Thyroid gland (tissue), 4 donors: ENCODE measurements around the gene AKNAD1. TPM values are rescaled to one million over a fixed set of nuclear protein-coding genes. Genes with fewer than 3 reads are reported as not detected.

Experiments used
- DNase-seq, 2 donors: peaks; one replicate each; pipeline ENCODE4 v3.0.0-alpha.2; 2019
- H3K27ac ChIP-seq, 3 donors: fragments of 200-600 bp; sonication (generic); 1 replicate in 2 of 3; 2 replicates in 1 of 3; pipeline ENCODE4 v1.5.1; 2016 to 2019; ENCODE audit warnings: mild to moderate bottlenecking in 1 of 3, moderate library complexity in 1 of 3
- H3K27me3 ChIP-seq: fragments of 200-600 bp; sonication (generic); one replicate; pipeline ENCODE4 v1.5.1; 2019
- H3K36me3 ChIP-seq, 2 donors: fragments of 200-600 bp; sonication (generic); one replicate each; pipeline ENCODE4 v1.5.1; 2016 to 2019
- H3K4me1 ChIP-seq, 2 donors: fragments of 200-600 bp; sonication (generic); one replicate each; pipeline ENCODE4 v1.5.1; 2017 to 2019
- H3K4me3 ChIP-seq, 3 donors: fragments of 200-600 bp; sonication (generic); replicated peaks in 1 of 3; 1 replicate in 2 of 3; 2 replicates in 1 of 3; pipeline ENCODE4 v1.5.1; 2016; ENCODE audit warnings: mild to moderate bottlenecking in 1 of 3
- H3K9me3 ChIP-seq: fragments of 200-600 bp; sonication (generic); one replicate; pipeline ENCODE4 v1.5.1; 2017
- POLR2A ChIP-seq, 2 donors: fragments of 450-650 bp; IDR thresholded peaks; one replicate each; pipeline ENCODE4 v1.6.1; 2017; ENCODE audit warnings: antibody characterized with exemption in 2 of 2, mild to moderate bottlenecking in 2 of 2, moderate library complexity in 1 of 2
- WGBS, 2 donors: methylation state at CpG; one replicate each; pipeline ENCODE4 v1.1.5; 2017; 5-methylcytosine and 5-hydroxymethylcytosine counted together
- intact Hi-C: fragments of 100-400 bp; cut with DNase I; formaldehyde crosslinking; loops from one replicate; pipeline ENCODE4 v1.15.1; 2023
- total RNA-seq, 4 donors: library from RNA; depleted of rRNA; stranded (reverse); fragments of >200 nt; gene quantifications; one replicate each; pipeline ENCODE4 v1.2.3, GENCODE V29; 2016
- TF ChIP-seq, protein P1 (sequence below), 6 experiments: fragments of 200-600 bp in 3 of 6; fragments of 450-650 bp in 3 of 6; sonication (generic) in 3 of 6; IDR thresholded peaks; one replicate each; pipeline ENCODE4 v1.5.1; 2016 to 2019; ENCODE audit warnings: antibody characterized with exemption in 6 of 6, mild to moderate bottlenecking in 2 of 6, inconsistent platforms in 1 of 6, moderate library complexity in 1 of 6

The AKNAD1 gene
- total RNA-seq, 4 donors from 2014 or later, result 6.2 TPM; not detected in 3

DNA sequence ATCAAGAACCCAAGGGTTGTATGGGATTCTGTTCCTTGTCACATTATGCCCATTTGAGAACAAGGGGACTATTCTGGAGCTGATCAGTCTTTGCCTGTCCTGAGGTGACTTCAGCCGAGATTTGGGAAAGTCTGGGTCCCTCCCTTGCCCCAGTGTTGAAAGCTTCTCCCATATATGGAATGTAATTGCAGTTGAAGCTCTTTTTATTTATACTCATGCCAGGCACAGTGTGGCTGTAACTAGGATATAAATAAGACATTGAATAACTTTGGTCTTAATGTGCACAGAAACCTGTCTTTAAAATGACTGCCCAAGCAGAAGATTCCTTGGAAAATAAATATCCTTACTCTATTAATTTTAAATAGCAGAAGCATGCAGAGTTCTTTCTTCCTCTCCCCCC, 15.2 kb downstream of the AKNAD1 start:
- WGBS, 2 donors, result 53 to 70% methylated on average over 1 of the region's 1 CpG
- Histone ChIP-seq H3K9me3 (no peaks in the 10 kb centered on the region), H3K4me3 (no peak overlapping the region), H3K27ac (no peak overlapping the region), H3K4me1 (no peaks in the 10 kb centered on the region), H3K36me3 (no peaks in the 10 kb centered on the region), H3K27me3 (no peaks in the 10 kb centered on the region)
- intact Hi-C loops, result no loop called here
- TF ChIP-seq, protein P1, sequence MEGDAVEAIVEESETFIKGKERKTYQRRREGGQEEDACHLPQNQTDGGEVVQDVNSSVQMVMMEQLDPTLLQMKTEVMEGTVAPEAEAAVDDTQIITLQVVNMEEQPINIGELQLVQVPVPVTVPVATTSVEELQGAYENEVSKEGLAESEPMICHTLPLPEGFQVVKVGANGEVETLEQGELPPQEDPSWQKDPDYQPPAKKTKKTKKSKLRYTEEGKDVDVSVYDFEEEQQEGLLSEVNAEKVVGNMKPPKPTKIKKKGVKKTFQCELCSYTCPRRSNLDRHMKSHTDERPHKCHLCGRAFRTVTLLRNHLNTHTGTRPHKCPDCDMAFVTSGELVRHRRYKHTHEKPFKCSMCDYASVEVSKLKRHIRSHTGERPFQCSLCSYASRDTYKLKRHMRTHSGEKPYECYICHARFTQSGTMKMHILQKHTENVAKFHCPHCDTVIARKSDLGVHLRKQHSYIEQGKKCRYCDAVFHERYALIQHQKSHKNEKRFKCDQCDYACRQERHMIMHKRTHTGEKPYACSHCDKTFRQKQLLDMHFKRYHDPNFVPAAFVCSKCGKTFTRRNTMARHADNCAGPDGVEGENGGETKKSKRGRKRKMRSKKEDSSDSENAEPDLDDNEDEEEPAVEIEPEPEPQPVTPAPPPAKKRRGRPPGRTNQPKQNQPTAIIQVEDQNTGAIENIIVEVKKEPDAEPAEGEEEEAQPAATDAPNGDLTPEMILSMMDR (IDR thresholded peaks at IDR 0.05), result no peak
- TF ChIP-seq POLR2A (IDR thresholded peaks at IDR 0.05), result no peak
- DNase-seq, result no peak

DNA sequence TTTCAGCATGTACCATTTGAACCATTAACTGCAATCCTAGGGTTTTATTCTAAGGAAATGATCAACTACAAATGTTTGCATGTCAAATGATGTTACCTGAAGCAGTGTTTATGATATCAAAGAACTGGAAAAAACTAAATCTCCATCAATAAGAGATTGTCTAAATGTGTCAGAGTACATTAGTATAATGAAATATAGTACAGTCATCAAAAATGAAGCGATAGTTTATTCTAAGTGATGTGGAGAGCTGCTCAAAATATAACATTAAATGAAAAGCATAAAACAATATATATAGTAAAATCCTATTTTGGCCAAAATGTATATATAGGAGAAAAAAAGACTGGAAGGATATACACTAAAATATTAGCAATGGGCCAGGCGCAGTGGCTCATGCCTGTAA, 24.0 kb downstream of the AKNAD1 start:
- no peaks in the 10 kb centered on the region for H3K36me3 ChIP-seq
- H3K27ac ChIP-seq, result no peak overlapping the region
- intact Hi-C loops, result no loop called here
- peaks cover 0 to 14% of the 10 kb centered on the region in 2 donors for H3K4me1 ChIP-seq
- TF ChIP-seq, protein P1 (IDR thresholded peaks at IDR 0.05), result no peak
- TF ChIP-seq POLR2A (IDR thresholded peaks at IDR 0.05), result no peak
- H3K27me3 ChIP-seq, result no peaks in the 10 kb centered on the region
- no peaks in the 10 kb centered on the region for H3K9me3 ChIP-seq
- no peak for DNase-seq
- H3K4me3 ChIP-seq, result no peak overlapping the region
- 95 to 100% methylated on average over 2 of the region's 2 CpGs for WGBS, 2 donors

DNA sequence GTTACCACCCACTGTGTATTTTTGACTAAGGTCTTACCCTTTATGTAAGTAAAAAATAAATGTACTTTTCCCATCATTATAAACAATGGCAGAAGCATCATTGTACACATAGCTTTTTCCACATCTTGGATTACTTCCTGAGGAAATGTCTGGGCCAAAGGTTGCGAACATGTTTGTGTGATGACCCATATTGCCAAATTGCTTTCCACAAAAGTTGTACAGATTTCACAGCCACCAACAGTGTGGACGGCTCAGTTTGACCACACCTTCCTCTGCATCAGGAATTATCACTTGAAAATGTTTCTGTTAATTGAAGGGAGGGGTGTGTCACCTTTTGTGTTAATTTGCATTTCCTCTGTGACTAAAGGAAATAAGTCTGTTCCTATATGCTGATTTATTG, 25.7 kb downstream of the AKNAD1 start:
- TF ChIP-seq, protein P1 (IDR thresholded peaks at IDR 0.05), result no peak
- no peak for TF ChIP-seq POLR2A (IDR thresholded peaks at IDR 0.05)
- WGBS, 2 donors, result 44 to 58% methylated on average over 2 of the region's 2 CpGs
- Histone ChIP-seq H3K27me3 (no peaks in the 10 kb centered on the region), H3K9me3 (no peaks in the 10 kb centered on the region), H3K36me3 (no peaks in the 10 kb centered on the region), H3K27ac (peak overlapping the region; percentile 40 to 79 (median 63)), H3K4me1 (peaks cover 0 to 15% of the 10 kb centered on the region in 2 donors), H3K4me3 (no peak overlapping the region)
- no peak for DNase-seq
- intact Hi-C loops, result no loop called here

DNA sequence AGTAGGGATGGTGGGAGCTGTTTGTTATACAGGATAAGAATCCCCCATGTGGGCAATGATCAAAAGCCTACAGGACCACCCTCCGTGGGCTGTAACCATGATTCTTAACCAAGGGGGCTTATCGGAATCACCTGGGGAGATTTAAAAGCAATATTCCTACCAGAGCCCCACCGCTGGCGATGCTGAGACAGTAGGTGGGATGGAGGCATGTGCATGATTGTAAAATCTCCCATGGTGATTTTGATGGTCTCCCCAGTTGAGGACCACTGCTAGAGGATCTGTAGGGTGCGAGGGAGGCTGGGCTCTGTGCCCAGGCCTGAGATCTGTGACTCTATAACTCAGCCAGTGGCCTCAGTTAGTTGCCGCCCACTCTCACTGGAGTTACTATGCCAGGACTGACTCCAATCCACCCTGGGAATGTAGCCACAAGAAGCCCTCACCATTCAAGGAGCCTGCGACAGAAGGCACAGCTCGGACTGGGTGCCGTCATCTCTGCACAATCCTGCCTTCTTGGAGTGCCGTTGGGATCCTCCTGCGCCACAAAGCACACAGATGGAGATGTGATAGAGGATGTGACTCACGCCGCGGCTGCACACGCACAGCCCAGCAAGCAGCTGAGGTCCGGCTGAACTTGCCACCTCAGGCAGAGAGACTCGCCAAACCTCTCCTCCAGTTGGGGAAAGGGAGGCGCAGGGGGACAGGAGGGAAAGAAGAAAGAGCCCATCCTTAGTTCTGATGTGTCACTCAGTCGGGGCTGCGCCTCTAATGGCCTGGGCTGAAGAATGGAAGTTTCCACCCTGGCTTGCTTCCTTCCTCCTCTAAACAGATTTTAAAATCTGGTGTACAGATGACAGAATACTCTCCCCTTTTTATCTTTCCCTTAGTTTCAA, 26.5 kb downstream of the AKNAD1 start:
- H3K9me3 ChIP-seq, result no peaks in the 10 kb centered on the region
- no peaks in the 10 kb centered on the region for H3K27me3 ChIP-seq
- H3K36me3 ChIP-seq, result no peaks in the 10 kb centered on the region
- peak overlapping the region; percentile 40 to 79 (median 63) for H3K27ac ChIP-seq
- peaks cover 0 to 15% of the 10 kb centered on the region in 2 donors for H3K4me1 ChIP-seq
- no peak for TF ChIP-seq POLR2A (IDR thresholded peaks at IDR 0.05)
- TF ChIP-seq, protein P1 (IDR thresholded peaks at IDR 0.05), result no peak
- no peak overlapping the region for H3K4me3 ChIP-seq
- WGBS, 2 donors, result 64 to 69% methylated on average over 17 to 19 of the region's 20 CpGs
- intact Hi-C loops, result no loop called here
- DNase-seq, result peak; percentile 11 to 31

DNA sequence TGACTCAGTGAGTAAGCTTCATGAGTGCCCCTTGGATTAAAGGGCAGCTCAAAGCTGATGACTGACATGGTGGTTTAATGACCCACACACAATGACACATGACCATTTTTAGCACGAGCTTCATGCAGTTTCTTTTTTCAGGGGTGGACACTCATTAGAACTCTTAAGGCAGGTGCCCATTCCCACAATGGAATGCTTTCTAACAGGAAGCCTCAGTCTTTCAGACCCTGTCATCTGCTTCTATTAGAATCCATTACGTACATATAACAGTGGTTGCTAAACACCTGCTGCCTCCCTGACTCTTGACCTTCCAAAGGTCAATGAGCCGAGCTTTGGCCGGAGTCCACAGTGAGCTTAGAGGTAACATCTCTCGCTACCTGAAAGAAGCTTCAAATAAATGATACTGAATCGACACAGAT, 27.4 kb downstream of the AKNAD1 start:
- no peak overlapping the region for H3K4me3 ChIP-seq
- H3K27me3 ChIP-seq, result no peaks in the 10 kb centered on the region
- WGBS, 2 donors, result 64 to 71% methylated on average over 6 of the region's 6 CpGs
- intact Hi-C loops, result loop anchor here (5.0 kb wide), 1 partner anchor 68 kb away; no protein-coding TSS in a partner anchor
- peak overlapping the region in 2 of 3 donors; percentile 13 to 79 for H3K27ac ChIP-seq
- H3K4me1 ChIP-seq, result peaks cover 0 to 15% of the 10 kb centered on the region in 2 donors
- TF ChIP-seq, protein P1 (IDR thresholded peaks at IDR 0.05), result no peak
- no peak for TF ChIP-seq POLR2A (IDR thresholded peaks at IDR 0.05)
- no peaks in the 10 kb centered on the region for H3K9me3 ChIP-seq
- no peak for DNase-seq
- H3K36me3 ChIP-seq, result no peaks in the 10 kb centered on the region
